Measurements from ENCODE around the gene GIT1.

The GIT1 gene

GRCh38 chr17:29597361-29598172 is 8.1 kb upstream of the GIT1 start:
- H3K27me3 ChIP-seq (ENCODE audit: insufficient read depth, low read length), result peaks cover 3% of the 10 kb centered on the region; the same call in 1 of the 2 replicates
- no peak overlapping the region for H3K27ac ChIP-seq (ENCODE audit: low read depth, low read length, poor library complexity, severe bottlenecking)
- no peaks in the 10 kb centered on the region for H3K79me2 ChIP-seq (ENCODE audit: insufficient read depth, low read length)
- H3K4me1 ChIP-seq (ENCODE audit: insufficient read depth, low read length, severe bottlenecking), result peaks cover 11% of the 10 kb centered on the region
- no peaks in the 10 kb centered on the region for H4K20me1 ChIP-seq (ENCODE audit: insufficient read depth, low read length)
- H3K4me3 ChIP-seq (ENCODE audit: low read depth, low read length, poor library complexity, severe bottlenecking), result no peak overlapping the region
- H3K36me3 ChIP-seq (ENCODE audit: insufficient read depth, low read length), result no peaks in the 10 kb centered on the region
- H2AFZ ChIP-seq (ENCODE audit: low read length), result no peak overlapping the region
- no peak overlapping the region for H3K9ac ChIP-seq (ENCODE audit: low read length)
- no peaks in the 10 kb centered on the region for H3K9me3 ChIP-seq (ENCODE audit: low read length)
- H3K4me2 ChIP-seq (ENCODE audit: low read length), result no peak overlapping the region
- H3F3A ChIP-seq (ENCODE audit: insufficient read depth, low read length), result no peaks in the 10 kb centered on the region
- no peaks in the 10 kb centered on the region for H3K9me2 ChIP-seq (ENCODE audit: low read depth, low read length)
- TF ChIP-seq EZH2 (IDR thresholded peaks at IDR 0.05; ENCODE audit: borderline replicate concordance, low read length), result no peak
- TF ChIP-seq CTCF (IDR thresholded peaks at IDR 0.05; ENCODE audit: low read length), result no peak

GRCh38 chr17:29596811-29597210 is 7.4 kb upstream of the GIT1 start:
- no peaks in the 10 kb centered on the region for H4K20me1 ChIP-seq (ENCODE audit: insufficient read depth, low read length)
- no peak for TF ChIP-seq EZH2 (IDR thresholded peaks at IDR 0.05; ENCODE audit: borderline replicate concordance, low read length)
- no peaks in the 10 kb centered on the region for H3K9me2 ChIP-seq (ENCODE audit: low read depth, low read length)
- no peak overlapping the region for H3K27ac ChIP-seq (ENCODE audit: low read depth, low read length, poor library complexity, severe bottlenecking)
- H3K79me2 ChIP-seq (ENCODE audit: insufficient read depth, low read length), result no peaks in the 10 kb centered on the region
- no peaks in the 10 kb centered on the region for H3K9me3 ChIP-seq (ENCODE audit: low read length)
- no peak overlapping the region for H3K4me3 ChIP-seq (ENCODE audit: low read depth, low read length, poor library complexity, severe bottlenecking)
- no peaks in the 10 kb centered on the region for H3F3A ChIP-seq (ENCODE audit: insufficient read depth, low read length)
- H3K4me2 ChIP-seq (ENCODE audit: low read length), result no peak overlapping the region
- peaks cover 3% of the 10 kb centered on the region; the same call in 1 of the 2 replicates for H3K27me3 ChIP-seq (ENCODE audit: insufficient read depth, low read length)
- no peak overlapping the region for H3K9ac ChIP-seq (ENCODE audit: low read length)
- H3K36me3 ChIP-seq (ENCODE audit: insufficient read depth, low read length), result no peaks in the 10 kb centered on the region
- no peak overlapping the region for H2AFZ ChIP-seq (ENCODE audit: low read length)
- H3K4me1 ChIP-seq (ENCODE audit: insufficient read depth, low read length, severe bottlenecking), result peaks cover 19% of the 10 kb centered on the region

- H3K27ac ChIP-seq (ENCODE audit: low read depth, low read length, poor library complexity, severe bottlenecking), result no peak overlapping the region
- no peak overlapping the region for H3K9ac ChIP-seq (ENCODE audit: low read length)
- peaks cover 3% of the 10 kb centered on the region; the same call in 1 of the 2 replicates for H3K27me3 ChIP-seq (ENCODE audit: insufficient read depth, low read length)
- no peak overlapping the region for H3K4me2 ChIP-seq (ENCODE audit: low read length)
- no peaks in the 10 kb centered on the region for H3K9me3 ChIP-seq (ENCODE audit: low read length)
- no peaks in the 10 kb centered on the region for H4K20me1 ChIP-seq (ENCODE audit: insufficient read depth, low read length)
- H3K79me2 ChIP-seq (ENCODE audit: insufficient read depth, low read length), result no peaks in the 10 kb centered on the region
- TF ChIP-seq CTCF (IDR thresholded peaks at IDR 0.05; ENCODE audit: low read length) (no peak), EZH2 (IDR thresholded peaks at IDR 0.05; ENCODE audit: borderline replicate concordance, low read length) (no peak)
- no peaks in the 10 kb centered on the region for H3K36me3 ChIP-seq (ENCODE audit: insufficient read depth, low read length)
- no peaks in the 10 kb centered on the region for H3F3A ChIP-seq (ENCODE audit: insufficient read depth, low read length)
- no peak overlapping the region for H2AFZ ChIP-seq (ENCODE audit: low read length)
- no peak overlapping the region for H3K4me3 ChIP-seq (ENCODE audit: low read depth, low read length, poor library complexity, severe bottlenecking)
- no peaks in the 10 kb centered on the region for H3K9me2 ChIP-seq (ENCODE audit: low read depth, low read length)
- peaks cover 25% of the 10 kb centered on the region for H3K4me1 ChIP-seq (ENCODE audit: insufficient read depth, low read length, severe bottlenecking)
These were observed 6.7 kb upstream of the GIT1 start for GRCh38 chr17:29595943-29596774.
